ENCODE results near the gene AFF3. TPM values are rescaled to one million over a fixed set of nuclear protein-coding genes. Genes with fewer than 3 reads are reported as not detected.

Gene AFF3
- total RNA-seq, 3 donors from 2014 or later (not counting 1 experiment from before 2014, with no cell fraction given) = 4.6 to 9.6 (median 5.6) TPM

DNA sequence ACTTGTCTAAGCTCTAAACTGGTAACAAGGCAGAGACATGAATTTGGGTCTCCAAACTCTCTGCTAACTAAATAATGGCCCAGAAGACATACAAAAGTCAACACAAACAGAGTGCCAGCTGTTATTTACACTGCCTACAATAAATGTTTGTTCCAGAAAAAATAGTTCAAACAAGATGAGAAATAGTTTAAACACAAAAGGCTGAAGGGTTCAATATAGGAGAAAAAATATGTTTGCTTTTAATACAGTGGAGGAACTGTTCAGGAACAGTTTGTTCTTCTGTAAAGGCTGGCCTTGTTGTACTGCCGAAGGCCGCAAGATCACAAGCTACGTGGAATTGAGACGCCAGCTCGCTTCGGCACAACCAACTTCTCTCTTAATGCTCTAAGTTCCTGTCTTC, 74.6 kb downstream of the AFF3 start:
- DNase-seq = no peak
- no peaks in the 10 kb centered on the region for H3K36me3 ChIP-seq (ENCODE audit: control insufficient read depth, insufficient read depth, low read length)
- no peaks in the 10 kb centered on the region for H3K4me1 ChIP-seq (ENCODE audit: control insufficient read depth, insufficient read depth, low read length)
- H3K4me3 Mint-ChIP-seq = no peak overlapping the region
- no peak for ATAC-seq
- H3K9me3 Mint-ChIP-seq = no peaks in the 10 kb centered on the region
- no peak overlapping the region for H3K4me3 ChIP-seq (ENCODE audit: low read length)
- TF ChIP-seq, protein P1, sequence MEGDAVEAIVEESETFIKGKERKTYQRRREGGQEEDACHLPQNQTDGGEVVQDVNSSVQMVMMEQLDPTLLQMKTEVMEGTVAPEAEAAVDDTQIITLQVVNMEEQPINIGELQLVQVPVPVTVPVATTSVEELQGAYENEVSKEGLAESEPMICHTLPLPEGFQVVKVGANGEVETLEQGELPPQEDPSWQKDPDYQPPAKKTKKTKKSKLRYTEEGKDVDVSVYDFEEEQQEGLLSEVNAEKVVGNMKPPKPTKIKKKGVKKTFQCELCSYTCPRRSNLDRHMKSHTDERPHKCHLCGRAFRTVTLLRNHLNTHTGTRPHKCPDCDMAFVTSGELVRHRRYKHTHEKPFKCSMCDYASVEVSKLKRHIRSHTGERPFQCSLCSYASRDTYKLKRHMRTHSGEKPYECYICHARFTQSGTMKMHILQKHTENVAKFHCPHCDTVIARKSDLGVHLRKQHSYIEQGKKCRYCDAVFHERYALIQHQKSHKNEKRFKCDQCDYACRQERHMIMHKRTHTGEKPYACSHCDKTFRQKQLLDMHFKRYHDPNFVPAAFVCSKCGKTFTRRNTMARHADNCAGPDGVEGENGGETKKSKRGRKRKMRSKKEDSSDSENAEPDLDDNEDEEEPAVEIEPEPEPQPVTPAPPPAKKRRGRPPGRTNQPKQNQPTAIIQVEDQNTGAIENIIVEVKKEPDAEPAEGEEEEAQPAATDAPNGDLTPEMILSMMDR (IDR thresholded peaks at IDR 0.05) = no peak
- H3K27ac Mint-ChIP-seq = no peak overlapping the region
- peaks cover 2 to 10% of the 10 kb centered on the region in 2 donors for H3K27me3 Mint-ChIP-seq (ENCODE audit: low read depth in 2 of 2)
- 93% methylated on average over 6 of the region's 6 CpGs for WGBS (ENCODE audit: insufficient coverage)
- H3K36me3 Mint-ChIP-seq = no peaks in the 10 kb centered on the region
- no peaks in the 10 kb centered on the region for H3K9me3 ChIP-seq (ENCODE audit: control insufficient read depth, insufficient read depth, low read length)
- no peaks in the 10 kb centered on the region for H3K27me3 ChIP-seq (ENCODE audit: control insufficient read depth, insufficient read depth, low read length)
- no peaks in the 10 kb centered on the region for H3K4me1 Mint-ChIP-seq
- H3K27ac ChIP-seq (ENCODE audit: low read length) = no peak overlapping the region
- intact Hi-C loops (cut with micrococcal nuclease) = no loop called here

- Mint-ChIP-seq H3K27ac (no peak overlapping the region), H3K36me3 (no peaks in the 10 kb centered on the region), H3K4me3 (no peak overlapping the region), H3K27me3 (ENCODE audit: low read depth in 2 of 2) (peaks cover 0 to 10% of the 10 kb centered on the region in 2 donors), H3K4me1 (no peaks in the 10 kb centered on the region), H3K9me3 (no peaks in the 10 kb centered on the region)
- Histone ChIP-seq H3K36me3 (ENCODE audit: control insufficient read depth, insufficient read depth, low read length) (no peaks in the 10 kb centered on the region), H3K27ac (ENCODE audit: low read length) (no peak overlapping the region), H3K27me3 (ENCODE audit: control insufficient read depth, insufficient read depth, low read length) (no peaks in the 10 kb centered on the region), H3K4me1 (ENCODE audit: control insufficient read depth, insufficient read depth, low read length) (no peaks in the 10 kb centered on the region), H3K9me3 (ENCODE audit: control insufficient read depth, insufficient read depth, low read length) (no peaks in the 10 kb centered on the region), H3K4me3 (ENCODE audit: low read length) (no peak overlapping the region)
- DNase-seq (no peak), ATAC-seq (no peak)
- WGBS (ENCODE audit: insufficient coverage) = 77% methylated on average over 4 of the region's 5 CpGs
- TF ChIP-seq, protein P1 (IDR thresholded peaks at IDR 0.05) = no peak
- intact Hi-C loops (cut with micrococcal nuclease) = no loop called here
Observed at GRCh38 chr2:100066856-100067255, 75.5 kb downstream of the AFF3 start.

DNA sequence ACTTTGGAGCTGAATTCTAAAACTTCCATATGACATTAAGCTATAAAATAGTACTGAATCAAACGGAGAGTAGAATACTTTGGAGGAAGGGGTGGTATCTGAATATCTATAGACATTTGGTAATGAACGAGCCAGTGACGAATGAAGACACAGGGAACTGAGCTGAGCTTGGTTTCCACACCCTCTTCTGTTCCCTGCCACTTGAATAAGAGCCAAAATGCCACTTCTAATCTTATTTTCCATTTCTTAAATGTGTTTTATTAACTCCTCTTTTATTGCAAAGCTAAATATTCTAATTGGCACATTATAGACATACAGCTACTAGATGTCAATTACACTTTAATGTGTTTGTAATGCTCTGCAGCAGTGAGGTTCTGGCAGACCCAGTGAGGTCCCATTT, 76.1 kb downstream of the AFF3 start:
- Histone ChIP-seq H3K36me3 (ENCODE audit: control insufficient read depth, insufficient read depth, low read length) (no peaks in the 10 kb centered on the region), H3K27me3 (ENCODE audit: control insufficient read depth, insufficient read depth, low read length) (no peaks in the 10 kb centered on the region), H3K4me3 (ENCODE audit: low read length) (no peak overlapping the region), H3K4me1 (ENCODE audit: control insufficient read depth, insufficient read depth, low read length) (no peaks in the 10 kb centered on the region), H3K27ac (ENCODE audit: low read length) (no peak overlapping the region), H3K9me3 (ENCODE audit: control insufficient read depth, insufficient read depth, low read length) (no peaks in the 10 kb centered on the region)
- Mint-ChIP-seq H3K27ac (no peak overlapping the region), H3K9me3 (no peaks in the 10 kb centered on the region), H3K4me1 (no peaks in the 10 kb centered on the region), H3K27me3 (ENCODE audit: low read depth in 2 of 2) (peaks cover 0 to 10% of the 10 kb centered on the region in 2 donors), H3K4me3 (no peak overlapping the region), H3K36me3 (no peaks in the 10 kb centered on the region)
- TF ChIP-seq, protein P1 (IDR thresholded peaks at IDR 0.05) = no peak
- intact Hi-C loops (cut with micrococcal nuclease) = no loop called here
- WGBS (ENCODE audit: insufficient coverage) = 75% methylated on average over 2 of the region's 3 CpGs
- DNase-seq = no peak
- no peak for ATAC-seq

Measured in natural killer cell (primary cell).